ENCODE results near the gene VILL. TPM values are rescaled to one million over a fixed set of nuclear protein-coding genes. Genes with fewer than 3 reads are reported as not detected.

The VILL gene
- total RNA-seq, 1 experiment from 2014 or later = 52.6 TPM

DNA sequence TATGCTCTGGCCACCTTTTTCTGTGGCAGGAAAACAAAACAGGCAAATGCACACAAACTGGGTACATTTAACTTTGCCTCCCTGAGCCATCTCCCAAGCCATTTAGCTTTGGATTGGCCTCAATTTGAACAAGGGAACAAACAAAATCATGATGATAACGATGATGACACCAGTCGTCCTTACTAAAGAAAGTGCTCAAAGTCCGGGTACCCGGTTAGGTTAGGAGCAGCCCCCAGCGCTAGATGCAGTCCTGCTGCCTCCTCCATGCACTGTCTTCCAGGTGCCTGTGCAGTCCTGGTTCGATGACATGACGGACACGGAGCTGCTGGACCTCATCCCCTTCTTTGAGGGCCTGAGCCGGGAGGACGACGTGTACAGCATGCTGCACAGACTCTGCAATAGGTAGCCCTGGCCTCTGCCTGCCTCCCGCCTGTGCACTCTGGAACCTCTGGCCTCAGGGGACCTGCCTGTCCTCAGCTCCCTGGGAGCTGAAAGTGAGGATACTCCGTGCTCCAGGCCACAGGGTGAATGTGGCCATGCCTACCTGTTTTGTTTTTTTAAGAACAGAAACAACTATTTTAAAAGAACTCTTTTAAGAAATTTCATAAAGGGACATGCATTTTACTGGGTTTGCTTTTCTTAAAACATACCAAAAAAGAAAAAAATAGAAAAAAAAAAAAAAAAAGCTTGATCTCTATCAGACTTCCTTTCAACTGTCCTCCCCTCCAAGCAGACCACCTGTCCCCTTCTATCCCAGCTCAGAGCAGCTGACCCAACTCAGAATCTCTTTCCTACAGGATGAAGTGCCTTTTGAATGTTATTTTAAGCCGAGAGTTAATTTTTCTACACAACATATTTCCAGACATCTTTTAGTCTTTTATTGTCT lies 9.9 kb upstream of the VILL start:
- intact Hi-C loops (cut with micrococcal nuclease; ENCODE audit: unreplicated experiment) = no loop called here
- H3K4me3 Mint-ChIP-seq (ENCODE audit: low read depth, unreplicated experiment) = no peak overlapping the region
- no peaks in the 10 kb centered on the region for H3K9me3 Mint-ChIP-seq (ENCODE audit: low read depth, unreplicated experiment)
- H3K27ac Mint-ChIP-seq (ENCODE audit: unreplicated experiment) = peak overlapping the region; percentile 2
- TF ChIP-seq, protein P1, sequence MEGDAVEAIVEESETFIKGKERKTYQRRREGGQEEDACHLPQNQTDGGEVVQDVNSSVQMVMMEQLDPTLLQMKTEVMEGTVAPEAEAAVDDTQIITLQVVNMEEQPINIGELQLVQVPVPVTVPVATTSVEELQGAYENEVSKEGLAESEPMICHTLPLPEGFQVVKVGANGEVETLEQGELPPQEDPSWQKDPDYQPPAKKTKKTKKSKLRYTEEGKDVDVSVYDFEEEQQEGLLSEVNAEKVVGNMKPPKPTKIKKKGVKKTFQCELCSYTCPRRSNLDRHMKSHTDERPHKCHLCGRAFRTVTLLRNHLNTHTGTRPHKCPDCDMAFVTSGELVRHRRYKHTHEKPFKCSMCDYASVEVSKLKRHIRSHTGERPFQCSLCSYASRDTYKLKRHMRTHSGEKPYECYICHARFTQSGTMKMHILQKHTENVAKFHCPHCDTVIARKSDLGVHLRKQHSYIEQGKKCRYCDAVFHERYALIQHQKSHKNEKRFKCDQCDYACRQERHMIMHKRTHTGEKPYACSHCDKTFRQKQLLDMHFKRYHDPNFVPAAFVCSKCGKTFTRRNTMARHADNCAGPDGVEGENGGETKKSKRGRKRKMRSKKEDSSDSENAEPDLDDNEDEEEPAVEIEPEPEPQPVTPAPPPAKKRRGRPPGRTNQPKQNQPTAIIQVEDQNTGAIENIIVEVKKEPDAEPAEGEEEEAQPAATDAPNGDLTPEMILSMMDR (IDR thresholded peaks at IDR 0.05; ENCODE audit: unreplicated experiment) = no peak
- peaks cover 22% of the 10 kb centered on the region for H3K4me1 Mint-ChIP-seq (ENCODE audit: low read depth, unreplicated experiment)
- peaks cover 6% of the 10 kb centered on the region for H3K36me3 Mint-ChIP-seq (ENCODE audit: insufficient read depth, unreplicated experiment)
- CTCF ChIA-PET = interaction anchor here (1.9 kb wide), 1 partner anchor 16 kb away, joined by 7 read pairs; no protein-coding TSS in a partner anchor
- DNase-seq = no peak
- BruUV-seq (replicated peaks) = no TSS peak
- H3K27me3 Mint-ChIP-seq (ENCODE audit: unreplicated experiment) = no peaks in the 10 kb centered on the region

DNA sequence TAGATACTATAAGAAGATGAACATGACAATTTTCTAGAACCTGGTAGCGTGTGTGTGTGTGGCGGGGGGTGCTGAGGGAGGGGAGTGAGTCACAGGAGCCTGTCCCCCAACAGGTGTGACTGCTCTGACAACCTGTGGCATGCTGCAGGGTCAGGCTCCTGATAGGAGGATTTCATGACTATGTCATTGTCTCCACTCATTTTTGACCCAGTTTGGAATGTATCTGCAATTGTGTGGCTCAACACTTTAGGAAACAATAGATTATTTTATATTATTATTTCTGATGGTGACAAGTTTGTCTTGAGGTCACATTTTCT lies 9.3 kb upstream of the VILL start:
- H3K9me3 Mint-ChIP-seq (ENCODE audit: low read depth, unreplicated experiment) = no peaks in the 10 kb centered on the region
- TF ChIP-seq, protein P1 (IDR thresholded peaks at IDR 0.05; ENCODE audit: unreplicated experiment) = no peak
- no peaks in the 10 kb centered on the region for H3K27me3 Mint-ChIP-seq (ENCODE audit: unreplicated experiment)
- H3K4me3 Mint-ChIP-seq (ENCODE audit: low read depth, unreplicated experiment) = no peak overlapping the region
- CTCF ChIA-PET = interaction anchor here (1.9 kb wide), 1 partner anchor 16 kb away, joined by 7 read pairs; no protein-coding TSS in a partner anchor
- peaks cover 22% of the 10 kb centered on the region for H3K4me1 Mint-ChIP-seq (ENCODE audit: low read depth, unreplicated experiment)
- H3K36me3 Mint-ChIP-seq (ENCODE audit: insufficient read depth, unreplicated experiment) = peaks cover 6% of the 10 kb centered on the region
- H3K27ac Mint-ChIP-seq (ENCODE audit: unreplicated experiment) = peak overlapping the region; percentile 2
- peak; percentile 61 for DNase-seq
- intact Hi-C loops (cut with micrococcal nuclease; ENCODE audit: unreplicated experiment) = no loop called here
- BruUV-seq (replicated peaks) = no TSS peak

DNA sequence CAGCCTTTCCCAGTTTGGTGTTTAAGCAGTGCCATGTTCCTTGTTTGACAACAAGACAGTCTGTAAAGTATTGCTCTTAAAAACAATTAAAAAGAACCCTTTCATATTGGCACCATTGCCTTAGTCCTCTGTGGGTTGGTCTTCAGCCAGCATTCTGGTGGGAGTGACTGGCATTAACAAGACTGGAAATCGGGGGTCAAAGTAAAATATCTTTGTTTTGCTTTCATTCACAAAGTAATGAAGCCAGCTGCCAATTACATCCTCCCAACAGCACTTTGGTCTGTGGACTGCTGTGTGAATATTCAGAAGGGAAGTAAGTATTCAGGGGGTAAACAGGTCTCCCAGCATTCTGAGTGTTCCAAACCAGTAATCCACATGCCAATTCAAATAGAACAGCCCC lies 8.3 kb upstream of the VILL start:
- TF ChIP-seq, protein P1 (IDR thresholded peaks at IDR 0.05; ENCODE audit: unreplicated experiment) = no peak
- intact Hi-C loops (cut with micrococcal nuclease; ENCODE audit: unreplicated experiment) = no loop called here
- Mint-ChIP-seq H3K36me3 (ENCODE audit: insufficient read depth, unreplicated experiment) (peaks cover 12% of the 10 kb centered on the region), H3K27me3 (ENCODE audit: unreplicated experiment) (no peaks in the 10 kb centered on the region), H3K4me1 (ENCODE audit: low read depth, unreplicated experiment) (peaks cover 22% of the 10 kb centered on the region), H3K4me3 (ENCODE audit: low read depth, unreplicated experiment) (no peak overlapping the region), H3K9me3 (ENCODE audit: low read depth, unreplicated experiment) (no peaks in the 10 kb centered on the region), H3K27ac (ENCODE audit: unreplicated experiment) (peak overlapping the region; percentile 2)
- DNase-seq = no peak
- no TSS peak for BruUV-seq (replicated peaks)
- CTCF ChIA-PET = no interaction called here

DNA sequence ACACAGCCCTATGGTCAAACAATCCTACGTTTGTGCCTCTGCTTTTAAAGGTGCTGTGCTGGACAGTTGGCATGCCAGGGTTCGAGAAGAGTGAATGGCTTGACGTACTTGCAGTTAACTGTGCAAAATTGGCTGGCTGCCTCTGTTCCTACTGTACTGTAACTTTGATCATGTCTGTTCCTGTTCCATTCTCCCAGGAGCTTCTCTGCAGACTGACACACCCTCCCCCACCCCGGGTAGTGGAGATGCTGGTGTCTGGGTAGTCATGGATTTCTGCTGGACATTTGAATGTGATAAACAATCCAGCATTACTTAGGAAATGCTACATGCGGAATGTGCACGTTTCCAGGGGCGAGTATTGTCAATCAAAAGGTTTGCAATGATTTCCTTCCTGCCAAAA lies 6.5 kb upstream of the VILL start:
- peaks cover 18% of the 10 kb centered on the region for H3K36me3 Mint-ChIP-seq (ENCODE audit: insufficient read depth, unreplicated experiment)
- H3K27me3 Mint-ChIP-seq (ENCODE audit: unreplicated experiment) = no peaks in the 10 kb centered on the region
- CTCF ChIA-PET = interaction anchor here (0.6 to 1.2 kb wide), 2 partner anchors 9 to 135 kb away, joined by 3 to 4 read pairs; no protein-coding TSS in a partner anchor
- no peak overlapping the region for H3K4me3 Mint-ChIP-seq (ENCODE audit: low read depth, unreplicated experiment)
- no peak for DNase-seq
- no peak overlapping the region for H3K27ac Mint-ChIP-seq (ENCODE audit: unreplicated experiment)
- no TSS peak for BruUV-seq (replicated peaks)
- H3K4me1 Mint-ChIP-seq (ENCODE audit: low read depth, unreplicated experiment) = peaks cover 36% of the 10 kb centered on the region
- TF ChIP-seq, protein P1 (IDR thresholded peaks at IDR 0.05; ENCODE audit: unreplicated experiment) = no peak
- no peaks in the 10 kb centered on the region for H3K9me3 Mint-ChIP-seq (ENCODE audit: low read depth, unreplicated experiment)
- intact Hi-C loops (cut with micrococcal nuclease; ENCODE audit: unreplicated experiment) = no loop called here
